Uterus (tissue), 2 donors: Measurements from ENCODE around the gene KCTD1.

Experiments
- CTCF ChIP-seq, 4 experiments: fragments of 200-600 bp in 2 of 4; fragments of 450-650 bp in 2 of 4; sonication (generic) in 2 of 4; IDR thresholded peaks; one replicate each; pipeline ENCODE4 v1.5.1; 2016 to 2019; ENCODE audit warnings: antibody characterized with exemption in 4 of 4, mild to moderate bottlenecking in 2 of 4, moderate library complexity in 1 of 4
- POLR2A ChIP-seq, 2 donors: fragments of 450-650 bp; IDR thresholded peaks; one replicate each; pipeline ENCODE4 v1.6.1; 2016; ENCODE audit warnings: antibody characterized with exemption in 2 of 2, mild to moderate bottlenecking in 1 of 2, moderate library complexity in 1 of 2

- no peak for TF ChIP-seq CTCF (IDR thresholded peaks at IDR 0.05)
- no peak for TF ChIP-seq POLR2A (IDR thresholded peaks at IDR 0.05)
Observed at GRCh38 chr18:26455639-26456038, 92.7 kb downstream of the KCTD1 start.
